GM19328 (cell line): Measurements from ENCODE around the gene ALLC.

Experiments used
- ATAC-seq: cut with Tn5 transposase; IDR thresholded peaks from one replicate; pipeline ENCODE4 v1.9.1; 2021; ENCODE audit warnings: mild to moderate bottlenecking, moderate library complexity; ENCODE audit not compliant: unreplicated experiment

ALLC gene

GRCh38 chr2:3709225-3709624 is 51.2 kb downstream of the ALLC start:
- no peak for ATAC-seq

DNA sequence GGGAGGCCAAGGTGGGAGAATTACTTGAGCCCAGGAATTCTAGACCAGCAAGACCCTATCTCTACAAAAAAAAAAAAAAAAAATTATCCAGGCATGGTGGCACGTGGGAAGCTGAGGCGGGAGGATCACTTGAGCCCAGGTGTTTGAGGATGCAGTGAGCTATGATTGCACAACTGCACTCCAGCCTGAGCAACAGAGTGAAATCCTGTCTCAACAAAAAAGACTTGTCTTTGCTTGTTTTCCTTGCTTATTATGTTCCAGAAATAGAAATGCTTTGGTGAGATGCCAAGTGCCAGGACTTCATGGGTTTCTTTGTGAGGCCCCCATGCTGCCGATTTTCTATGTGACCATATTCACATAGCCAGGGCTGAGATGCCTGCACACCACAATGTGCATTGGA is 54.4 kb downstream of the ALLC start:
- no peak for ATAC-seq

GRCh38 chr2:3712831-3713503 is 55.0 kb downstream of the ALLC start:
- no peak for ATAC-seq

DNA sequence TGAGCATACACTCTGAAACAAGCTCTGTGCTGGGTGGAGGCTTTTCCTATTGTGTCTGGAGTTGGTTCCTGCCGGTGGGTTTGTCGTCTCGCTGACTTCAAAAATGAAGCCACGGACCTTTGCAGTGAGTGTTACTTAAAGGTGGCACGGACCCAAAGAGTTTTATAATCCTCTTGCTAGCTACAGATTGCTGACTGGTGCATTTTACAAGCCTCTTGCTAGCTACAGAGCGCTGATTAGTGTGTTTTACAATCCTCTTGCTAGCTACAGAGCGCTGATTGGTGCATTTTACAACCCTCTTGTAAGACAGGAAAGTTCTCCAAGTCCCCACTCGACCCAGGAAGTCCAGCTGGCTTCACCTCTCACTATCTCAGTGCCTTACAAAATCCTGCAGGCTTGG is 60.7 kb downstream of the ALLC start:
- no peak for ATAC-seq

- ATAC-seq, result no peak
Observed at GRCh38 chr2:3725002-3725401, 67.0 kb downstream of the ALLC start.

DNA sequence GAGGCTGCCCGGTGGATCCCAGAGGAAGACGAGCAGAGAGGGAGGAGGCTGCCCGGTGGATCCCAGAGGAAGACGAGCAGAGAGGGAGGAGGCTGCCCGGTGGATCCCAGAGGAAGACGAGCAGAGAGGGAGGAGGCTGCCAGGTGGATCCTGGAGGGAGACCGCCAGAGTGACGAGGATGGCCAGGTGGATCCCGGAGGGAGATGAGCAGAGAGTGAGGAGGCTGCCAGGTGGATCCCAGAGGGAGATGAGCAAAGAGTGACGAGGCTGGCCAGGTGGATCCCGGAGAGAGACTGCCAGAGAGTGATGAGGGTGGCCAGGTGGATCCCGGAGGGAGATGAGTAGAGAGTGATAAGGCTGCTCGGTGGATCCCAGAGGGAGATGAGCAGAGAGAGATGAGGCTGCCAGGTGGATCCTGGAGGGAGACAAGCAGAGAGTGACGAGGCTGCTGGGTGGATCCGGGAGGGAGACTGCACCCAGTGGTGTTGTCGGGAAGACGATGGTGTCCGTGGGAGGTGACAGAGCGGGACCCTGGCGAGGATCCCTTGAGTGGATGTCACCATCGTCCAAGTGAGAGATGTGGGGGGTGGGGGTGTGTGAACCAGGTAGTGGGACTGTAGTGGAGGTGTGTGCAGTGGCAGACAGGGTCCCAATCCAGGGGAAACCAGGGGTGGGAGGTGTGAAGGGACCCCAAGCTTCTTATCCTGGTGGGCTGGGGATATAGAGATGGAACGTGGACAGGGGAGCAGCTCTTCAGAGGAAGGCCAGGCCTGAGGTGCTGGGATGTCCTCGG is 67.7 kb downstream of the ALLC start:
- no peak for ATAC-seq

- ATAC-seq, result no peak
Observed at GRCh38 chr2:3726511-3726910, 68.5 kb downstream of the ALLC start.

GRCh38 chr2:3727397-3728045 is 69.5 kb downstream of the ALLC start:
- no peak for ATAC-seq

- no peak for ATAC-seq
Observed at GRCh38 chr2:3728104-3729054, 70.4 kb downstream of the ALLC start.

GRCh38 chr2:3729055-3729448 is 71.1 kb downstream of the ALLC start:
- ATAC-seq, result no peak

DNA sequence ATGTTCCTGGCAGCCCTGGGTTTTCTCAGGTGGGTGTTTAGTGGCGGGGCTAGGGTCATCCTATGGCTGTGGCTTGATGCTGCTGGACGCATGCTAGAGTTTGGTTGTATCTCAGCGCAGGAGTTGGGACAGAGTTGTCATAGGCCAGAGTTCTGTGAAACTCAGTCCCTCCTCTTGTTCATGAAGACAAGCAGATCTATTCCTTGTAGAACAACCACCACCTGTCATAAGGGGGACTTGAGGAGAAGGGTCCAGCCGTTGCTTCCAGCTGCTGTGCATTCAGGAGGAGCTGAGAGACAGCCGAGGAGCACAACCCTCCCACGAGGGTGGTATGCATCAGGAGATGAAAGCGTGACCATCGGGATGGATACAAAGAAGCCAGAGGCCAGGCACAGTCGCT is 71.8 kb downstream of the ALLC start:
- ATAC-seq, result no peak

- ATAC-seq, result no peak
Observed at GRCh38 chr2:3730646-3731045, 72.6 kb downstream of the ALLC start.

DNA sequence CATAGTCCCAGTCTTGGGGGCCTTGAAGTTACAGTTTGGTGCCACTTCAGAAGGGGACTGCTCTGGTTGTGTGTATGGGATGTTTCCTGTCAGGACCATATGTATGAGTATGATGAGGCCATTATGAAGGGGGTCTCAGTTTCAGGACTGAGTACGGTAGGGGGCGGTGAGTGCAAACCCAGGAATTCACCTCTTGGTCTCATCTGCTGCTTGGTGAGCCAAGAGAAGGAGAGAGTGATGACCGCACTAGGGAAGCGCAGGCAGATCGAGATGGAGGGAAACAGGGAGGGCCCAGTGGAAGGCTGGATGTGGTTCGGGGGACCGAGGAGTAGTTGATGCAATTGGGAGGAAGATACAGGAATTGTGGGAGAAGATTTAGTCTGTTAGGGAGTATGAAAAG is 73.8 kb downstream of the ALLC start:
- ATAC-seq, result no peak

DNA sequence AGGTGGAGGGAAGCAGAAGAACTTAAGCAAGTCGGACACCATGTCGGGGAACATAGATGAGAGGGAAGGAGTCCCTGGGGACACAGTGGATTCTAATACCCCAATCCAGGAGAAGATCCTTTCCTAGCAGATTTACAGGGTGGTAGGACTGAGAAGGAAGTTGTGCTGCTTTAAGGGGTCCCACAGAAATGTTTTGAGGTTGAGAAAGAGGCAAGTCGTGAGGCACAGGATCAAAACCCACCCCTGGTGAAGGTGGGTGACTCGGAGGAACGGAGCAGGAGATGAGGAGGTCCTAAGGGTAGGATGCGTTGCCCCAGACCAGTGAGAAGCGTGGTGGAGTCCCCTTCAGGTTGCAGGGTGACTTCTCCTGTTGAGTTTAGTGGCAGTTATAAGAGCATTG is 78.1 kb downstream of the ALLC start:
- no peak for ATAC-seq

GRCh38 chr2:3737128-3737527 is 79.1 kb downstream of the ALLC start:
- ATAC-seq, result no peak

GRCh38 chr2:3738454-3738853 is 80.5 kb downstream of the ALLC start:
- ATAC-seq, result no peak

DNA sequence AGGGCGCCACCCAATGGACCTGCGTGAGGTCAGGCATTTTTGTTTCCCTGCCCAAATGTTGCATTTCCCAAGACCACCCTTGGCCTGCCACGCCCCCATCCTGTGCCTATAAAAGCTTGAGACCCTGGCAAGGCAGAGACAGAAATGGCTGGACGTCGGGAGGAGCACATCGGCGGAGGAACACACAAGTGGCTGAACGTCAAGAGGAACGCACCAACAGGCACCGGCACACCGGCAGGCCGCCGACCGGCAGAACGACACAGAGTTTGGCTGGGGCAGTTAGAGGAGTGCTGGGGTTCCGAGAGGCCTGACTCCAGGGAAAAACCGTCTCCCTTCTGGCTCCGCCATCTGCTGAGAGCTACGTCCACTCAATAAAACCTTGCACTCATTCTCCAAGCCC is 81.3 kb downstream of the ALLC start:
- no peak for ATAC-seq

GRCh38 chr2:3741396-3741795 is 83.4 kb downstream of the ALLC start:
- ATAC-seq, result no peak

DNA sequence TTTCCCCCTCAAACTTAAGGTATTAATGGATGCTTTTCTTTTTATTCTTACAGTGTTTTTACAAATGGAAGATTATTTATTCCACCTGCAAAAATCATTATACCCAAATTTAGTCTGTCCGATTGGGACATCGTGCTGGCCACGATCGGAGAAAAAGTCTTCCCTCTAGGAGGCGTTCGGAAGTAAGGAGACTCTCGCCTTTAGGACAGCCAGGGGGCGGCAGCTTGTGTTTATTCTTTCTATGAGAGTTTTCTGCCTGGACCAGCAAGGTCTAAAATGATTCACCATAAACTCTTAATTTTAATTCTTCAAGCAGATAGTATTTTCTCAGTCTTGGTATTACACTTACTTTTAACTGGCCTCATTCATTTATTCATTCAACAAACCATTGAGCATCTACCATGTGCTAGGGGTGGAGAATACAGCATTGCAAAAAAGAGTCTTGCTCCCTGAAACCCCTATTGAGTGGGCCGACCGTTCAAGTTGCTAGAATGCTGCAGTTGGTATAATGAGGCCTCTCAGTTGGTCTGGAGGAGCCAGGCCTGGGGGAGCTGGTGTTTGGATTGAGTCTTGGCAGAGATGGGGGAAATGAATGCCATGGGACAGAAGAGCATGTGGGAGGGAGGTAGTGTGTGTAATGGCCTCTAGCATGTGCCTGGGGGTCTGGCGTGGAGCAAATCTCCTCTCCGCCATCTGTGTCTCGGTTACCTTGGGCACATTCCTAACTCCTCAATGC is 84.0 kb downstream of the ALLC start:
- ATAC-seq, result no peak

DNA sequence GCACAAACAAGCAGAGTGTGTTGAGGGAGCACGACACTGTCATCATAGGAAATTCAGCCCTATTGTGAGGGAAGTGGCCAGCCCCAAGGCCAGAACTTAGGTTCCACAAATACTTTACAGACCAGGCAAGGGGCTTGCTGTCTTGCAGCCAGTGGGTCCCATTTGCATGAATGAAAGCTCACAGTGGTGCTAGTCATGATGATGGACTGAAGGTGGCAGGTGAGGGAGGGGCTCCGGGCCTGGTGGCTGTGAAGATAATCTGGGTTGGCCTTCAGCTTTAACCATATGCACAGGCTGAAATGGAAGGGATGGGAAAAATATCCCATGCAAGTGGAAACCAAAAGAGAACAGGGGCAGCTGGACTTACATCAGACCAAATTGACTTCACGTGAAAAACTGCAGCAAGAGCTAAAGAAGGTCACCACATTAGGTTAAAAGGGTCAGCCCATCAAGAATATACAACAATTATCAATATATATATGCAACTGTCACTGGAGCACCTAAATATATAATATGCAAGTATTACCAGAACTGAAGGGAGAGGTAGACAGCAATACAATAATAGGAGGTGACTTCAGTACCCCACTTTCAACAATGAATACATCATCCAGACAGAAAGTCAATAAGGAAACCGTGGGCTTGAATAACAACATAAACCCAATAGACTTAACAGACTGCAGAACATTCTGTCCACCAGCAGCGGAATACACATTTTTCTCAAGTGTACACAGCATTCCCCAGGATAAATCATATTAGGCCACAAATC is 84.9 kb downstream of the ALLC start:
- no peak for ATAC-seq
